SJSA1 (cell line): Measurements from ENCODE around the gene OPRM1. TPM values are rescaled to one million over a fixed set of nuclear protein-coding genes. Genes with fewer than 3 reads are reported as not detected.
"Not testable (repeated sequence)": the region's sequence is repeated elsewhere in the genome, so short reads cannot be mapped to it uniquely, and the experiment has no call there.

ENCODE experiments used
- DNase-seq, 2 experiments: peaks; one replicate each; pipeline ENCODE4 v3.0.0-alpha.2; 2015 to 2020; ENCODE audit warnings: low spot score in 2 of 2, low read depth in 1 of 2
- H3K27ac ChIP-seq: fragments of 250-450 bp; sonication (Bioruptor Pico); 2 replicates; pipeline ENCODE4 v1.5.1; 2020; ENCODE audit warnings: mild to moderate bottlenecking, moderate library complexity
- H3K27me3 ChIP-seq: fragments of 250-450 bp; sonication (Bioruptor Pico); replicated peaks from 2 replicates; pipeline ENCODE4 v1.5.1; 2020; ENCODE audit warnings: mild to moderate bottlenecking, moderate library complexity
- H3K36me3 ChIP-seq: fragments of 250-450 bp; sonication (Bioruptor Pico); 2 replicates; pipeline ENCODE4 v1.5.1; 2020; ENCODE audit warnings: mild to moderate bottlenecking
- H3K4me1 ChIP-seq: fragments of 250-450 bp; sonication (Bioruptor Pico); replicated peaks from 2 replicates; pipeline ENCODE4 v1.6.1; 2021; ENCODE audit warnings: mild to moderate bottlenecking
- H3K4me3 ChIP-seq: fragments of 250-450 bp; sonication (Bioruptor Pico); 2 replicates; pipeline ENCODE4 v1.5.1; 2020; ENCODE audit warnings: mild to moderate bottlenecking
- H3K9me3 ChIP-seq: fragments of 250-450 bp; sonication (Bioruptor Pico); replicated peaks from 2 replicates; pipeline ENCODE4 v1.5.1; 2020; ENCODE audit warnings: mild to moderate bottlenecking
- total RNA-seq: library from RNA; depleted of rRNA; stranded (reverse); fragments of >200 nt; shearing (Covaris generic); gene quantifications from 2 replicates; pipeline ENCODE4 v1.2.3, GENCODE V29; 2014

OPRM1 gene
- total RNA-seq, 1 experiment from 2014 or later: not detected

GRCh38 chr6:154057098-154057497, 18.1 kb downstream of the OPRM1 start:
- Histone ChIP-seq H3K9me3 (no peaks in the 10 kb centered on the region), H3K36me3 (no peaks in the 10 kb centered on the region), H3K4me1 (no peaks in the 10 kb centered on the region), H3K4me3 (no peak overlapping the region), H3K27ac (no peak overlapping the region), H3K27me3 (no peaks in the 10 kb centered on the region)
- no peak for DNase-seq

GRCh38 chr6:154058963-154059680, 20.1 kb downstream of the OPRM1 start:
- no peaks in the 10 kb centered on the region for H3K4me1 ChIP-seq
- H3K4me3 ChIP-seq: no peak overlapping the region
- H3K27ac ChIP-seq: no peak overlapping the region
- H3K27me3 ChIP-seq: no peaks in the 10 kb centered on the region
- H3K9me3 ChIP-seq: no peaks in the 10 kb centered on the region
- no peaks in the 10 kb centered on the region for H3K36me3 ChIP-seq
- no peak for DNase-seq

- Histone ChIP-seq H3K9me3 (no peaks in the 10 kb centered on the region), H3K27me3 (no peaks in the 10 kb centered on the region), H3K27ac (no peak overlapping the region), H3K4me3 (no peak overlapping the region), H3K4me1 (no peaks in the 10 kb centered on the region), H3K36me3 (no peaks in the 10 kb centered on the region)
- DNase-seq: no peak
These were observed 21.0 kb downstream of the OPRM1 start for GRCh38 chr6:154060076-154060475.

- H3K9me3 ChIP-seq: no peaks in the 10 kb centered on the region
- H3K4me1 ChIP-seq: no peaks in the 10 kb centered on the region
- no peak overlapping the region for H3K4me3 ChIP-seq
- H3K27me3 ChIP-seq: no peaks in the 10 kb centered on the region
- no peaks in the 10 kb centered on the region for H3K36me3 ChIP-seq
- no peak for DNase-seq
- no peak overlapping the region for H3K27ac ChIP-seq
These were observed 31.0 kb downstream of the OPRM1 start for GRCh38 chr6:154070041-154070440.

GRCh38 chr6:154070657-154071056, 31.6 kb downstream of the OPRM1 start:
- Histone ChIP-seq H3K27ac (no peak overlapping the region), H3K36me3 (no peaks in the 10 kb centered on the region), H3K27me3 (no peaks in the 10 kb centered on the region), H3K4me3 (no peak overlapping the region), H3K4me1 (no peaks in the 10 kb centered on the region), H3K9me3 (no peaks in the 10 kb centered on the region)
- DNase-seq: no peak

GRCh38 chr6:154071236-154071635, 32.2 kb downstream of the OPRM1 start:
- Histone ChIP-seq H3K27ac (no peak overlapping the region), H3K4me1 (no peaks in the 10 kb centered on the region), H3K27me3 (no peaks in the 10 kb centered on the region), H3K4me3 (no peak overlapping the region), H3K9me3 (no peaks in the 10 kb centered on the region), H3K36me3 (no peaks in the 10 kb centered on the region)
- DNase-seq: no peak

- no peak for DNase-seq
- H3K27ac ChIP-seq: no peak overlapping the region
These were observed 32.7 kb downstream of the OPRM1 start for GRCh38 chr6:154071711-154072110.

GRCh38 chr6:154078596-154078995, 39.6 kb downstream of the OPRM1 start:
- not testable (repeated sequence) for H3K4me1 ChIP-seq, H3K36me3 ChIP-seq, H3K4me3 ChIP-seq, H3K27ac ChIP-seq, DNase-seq, H3K27me3 ChIP-seq, H3K9me3 ChIP-seq

More at GRCh38 chr6:154071711-154072110, 32.7 kb downstream of the OPRM1 start:
- H3K9me3 ChIP-seq: no peaks in the 10 kb centered on the region
- no peaks in the 10 kb centered on the region for H3K36me3 ChIP-seq
- no peaks in the 10 kb centered on the region for H3K27me3 ChIP-seq
- H3K4me1 ChIP-seq: no peaks in the 10 kb centered on the region
- H3K4me3 ChIP-seq: no peak overlapping the region

GRCh38 chr6:154080461-154081189, 41.6 kb downstream of the OPRM1 start:
- Histone ChIP-seq H3K9me3 (no peaks in the 10 kb centered on the region), H3K27me3 (no peaks in the 10 kb centered on the region), H3K4me1 (no peaks in the 10 kb centered on the region), H3K27ac (no peak overlapping the region), H3K4me3 (no peak overlapping the region), H3K36me3 (no peaks in the 10 kb centered on the region)
- no peak for DNase-seq

GRCh38 chr6:154086510-154086909, 47.5 kb downstream of the OPRM1 start:
- Histone ChIP-seq H3K4me1 (no peaks in the 10 kb centered on the region), H3K4me3 (no peak overlapping the region), H3K27ac (no peak overlapping the region), H3K36me3 (no peaks in the 10 kb centered on the region), H3K9me3 (no peaks in the 10 kb centered on the region), H3K27me3 (no peaks in the 10 kb centered on the region)
- no peak for DNase-seq

- Histone ChIP-seq H3K9me3 (no peaks in the 10 kb centered on the region), H3K27me3 (no peaks in the 10 kb centered on the region), H3K36me3 (no peaks in the 10 kb centered on the region), H3K4me3 (no peak overlapping the region), H3K27ac (no peak overlapping the region), H3K4me1 (no peaks in the 10 kb centered on the region)
- no peak for DNase-seq
These were observed 53.4 kb downstream of the OPRM1 start for GRCh38 chr6:154092326-154092962.

- H3K27me3 ChIP-seq: no peaks in the 10 kb centered on the region
- H3K4me3 ChIP-seq: no peak overlapping the region
- DNase-seq: no peak
- H3K9me3 ChIP-seq: no peaks in the 10 kb centered on the region
- no peaks in the 10 kb centered on the region for H3K36me3 ChIP-seq
- H3K4me1 ChIP-seq: no peaks in the 10 kb centered on the region
- no peak overlapping the region for H3K27ac ChIP-seq
These were observed 54.4 kb downstream of the OPRM1 start for GRCh38 chr6:154093231-154094044.

- Histone ChIP-seq H3K9me3 (no peaks in the 10 kb centered on the region), H3K4me1 (no peaks in the 10 kb centered on the region), H3K27me3 (no peaks in the 10 kb centered on the region), H3K4me3 (no peak overlapping the region), H3K27ac (no peak overlapping the region), H3K36me3 (no peaks in the 10 kb centered on the region)
- no peak for DNase-seq
These were observed 56.5 kb downstream of the OPRM1 start for GRCh38 chr6:154095571-154095970.
